ENCODE results near the gene MYBPC2. TPM values are rescaled to one million over a fixed set of nuclear protein-coding genes. Genes with fewer than 3 reads are reported as not detected.

The MYBPC2 gene
- total RNA-seq, 4 donors from 2014 or later: 0.21 TPM; not detected in 3

GRCh38 chr19:50464348-50464747 is 31.7 kb downstream of the MYBPC2 start:
- DNase-seq (ENCODE audit: low spot score in 2 of 2): no peak
- Histone ChIP-seq H3K27me3 (peaks cover 0 to 25% of the 10 kb centered on the region in 2 donors), H3K9me3 (no peaks in the 10 kb centered on the region), H3K36me3 (no peaks in the 10 kb centered on the region), H3K4me1 (no peaks in the 10 kb centered on the region), H3K27ac (no peak overlapping the region), H3K4me3 (no peak overlapping the region)
- WGBS, 2 donors: 84 to 87% methylated on average over 19 of the region's 19 CpGs
- no peak for TF ChIP-seq POLR2A (IDR thresholded peaks at IDR 0.05)
- TF ChIP-seq CTCF (IDR thresholded peaks at IDR 0.05): no peak
- no peak for TF ChIP-seq EP300 (IDR thresholded peaks at IDR 0.05)

GRCh38 chr19:50465000-50465399 is 32.3 kb downstream of the MYBPC2 start:
- H3K4me3 ChIP-seq: no peak overlapping the region
- TF ChIP-seq CTCF (IDR thresholded peaks at IDR 0.05) (no peak), POLR2A (IDR thresholded peaks at IDR 0.05) (no peak), EP300 (IDR thresholded peaks at IDR 0.05) (no peak)
- WGBS, 2 donors: 89 to 93% methylated on average over 13 of the region's 13 CpGs
- H3K4me1 ChIP-seq: no peaks in the 10 kb centered on the region
- no peak overlapping the region for H3K27ac ChIP-seq
- DNase-seq (ENCODE audit: low spot score in 2 of 2): no peak
- H3K9me3 ChIP-seq: no peaks in the 10 kb centered on the region
- peaks cover 0 to 20% of the 10 kb centered on the region in 2 donors for H3K27me3 ChIP-seq
- no peaks in the 10 kb centered on the region for H3K36me3 ChIP-seq

- Histone ChIP-seq H3K27ac (no peak overlapping the region), H3K4me3 (no peak overlapping the region), H3K9me3 (no peaks in the 10 kb centered on the region), H3K27me3 (peaks cover 0 to 16% of the 10 kb centered on the region in 2 donors), H3K4me1 (no peaks in the 10 kb centered on the region), H3K36me3 (no peaks in the 10 kb centered on the region)
- TF ChIP-seq CTCF (IDR thresholded peaks at IDR 0.05) (no peak), POLR2A (IDR thresholded peaks at IDR 0.05) (no peak), EP300 (IDR thresholded peaks at IDR 0.05) (no peak)
- 31 to 52% methylated on average over 29 of the region's 29 CpGs for WGBS, 2 donors
- no peak for DNase-seq (ENCODE audit: low spot score in 2 of 2)
These were observed 33.5 kb downstream of the MYBPC2 start for GRCh38 chr19:50465986-50466705.

GRCh38 chr19:50466706-50467039 is 34.0 kb downstream of the MYBPC2 start:
- WGBS, 2 donors: 70 to 77% methylated on average over 11 of the region's 11 CpGs
- TF ChIP-seq EP300 (IDR thresholded peaks at IDR 0.05) (no peak), CTCF (IDR thresholded peaks at IDR 0.05) (no peak), POLR2A (IDR thresholded peaks at IDR 0.05) (no peak)
- Histone ChIP-seq H3K27ac (no peak overlapping the region), H3K36me3 (no peaks in the 10 kb centered on the region), H3K9me3 (no peaks in the 10 kb centered on the region), H3K27me3 (peaks cover 0 to 12% of the 10 kb centered on the region in 2 donors), H3K4me3 (no peak overlapping the region), H3K4me1 (no peaks in the 10 kb centered on the region)
- no peak for DNase-seq (ENCODE audit: low spot score in 2 of 2)

- TF ChIP-seq EP300 (IDR thresholded peaks at IDR 0.05): no peak
- no peak for TF ChIP-seq CTCF (IDR thresholded peaks at IDR 0.05)
- no peak for TF ChIP-seq POLR2A (IDR thresholded peaks at IDR 0.05)
- H3K27me3 ChIP-seq: peaks cover 0 to 5% of the 10 kb centered on the region in 2 donors
- H3K27ac ChIP-seq: no peak overlapping the region
- no peaks in the 10 kb centered on the region for H3K36me3 ChIP-seq
- H3K4me3 ChIP-seq: no peak overlapping the region
- H3K4me1 ChIP-seq: no peaks in the 10 kb centered on the region
- DNase-seq (ENCODE audit: low spot score in 2 of 2): no peak
- 66 to 76% methylated on average over 18 of the region's 18 CpGs for WGBS, 2 donors
- no peaks in the 10 kb centered on the region for H3K9me3 ChIP-seq
These were observed 34.9 kb downstream of the MYBPC2 start for GRCh38 chr19:50467566-50467965.

All from tibial nerve (tissue), 4 donors.